WERI-Rb-1 (cell line): ENCODE data around the gene MTUS2.

Experiments used
- DNase-seq: peaks from one replicate; pipeline ENCODE4 v3.0.0-alpha.2; 2020
- H3K27ac ChIP-seq: fragments of 250-450 bp; sonication (Bioruptor Pico); 2 replicates; pipeline ENCODE4 v1.5.1; 2020; ENCODE audit warnings: mild to moderate bottlenecking, moderate library complexity
- H3K27me3 ChIP-seq: fragments of 250-450 bp; sonication (Bioruptor Pico); 2 replicates; pipeline ENCODE4 v1.5.1; 2021; ENCODE audit warnings: mild to moderate bottlenecking, low read depth, moderate library complexity; ENCODE audit not compliant: insufficient read depth, severe bottlenecking
- H3K36me3 ChIP-seq: fragments of 250-450 bp; sonication (Bioruptor Pico); 2 replicates; pipeline ENCODE4 v1.5.1; 2020; ENCODE audit warnings: mild to moderate bottlenecking, moderate library complexity
- H3K4me3 ChIP-seq: 2 replicates; pipeline ENCODE4 v1.5.1; 2011; ENCODE audit warnings: low read depth, mild to moderate bottlenecking, control low read depth, low read length
- H3K9me3 ChIP-seq: fragments of 250-450 bp; sonication (Bioruptor Pico); 2 replicates; pipeline ENCODE4 v1.5.1; 2021; ENCODE audit warnings: mild to moderate bottlenecking, moderate library complexity; ENCODE audit not compliant: severe bottlenecking
- TF ChIP-seq, protein P1 (sequence below): IDR thresholded peaks from 2 replicates; pipeline ENCODE4 v1.5.1; 2011; ENCODE audit warnings: low read depth, mild to moderate bottlenecking, control low read depth, inconsistent platforms, low read length

The MTUS2 gene

GRCh38 chr13:29422015-29422414, 601.9 kb downstream of the MTUS2 start:
- H3K4me3 ChIP-seq = no peak overlapping the region
- no peak overlapping the region for H3K27ac ChIP-seq
- TF ChIP-seq, protein P1, sequence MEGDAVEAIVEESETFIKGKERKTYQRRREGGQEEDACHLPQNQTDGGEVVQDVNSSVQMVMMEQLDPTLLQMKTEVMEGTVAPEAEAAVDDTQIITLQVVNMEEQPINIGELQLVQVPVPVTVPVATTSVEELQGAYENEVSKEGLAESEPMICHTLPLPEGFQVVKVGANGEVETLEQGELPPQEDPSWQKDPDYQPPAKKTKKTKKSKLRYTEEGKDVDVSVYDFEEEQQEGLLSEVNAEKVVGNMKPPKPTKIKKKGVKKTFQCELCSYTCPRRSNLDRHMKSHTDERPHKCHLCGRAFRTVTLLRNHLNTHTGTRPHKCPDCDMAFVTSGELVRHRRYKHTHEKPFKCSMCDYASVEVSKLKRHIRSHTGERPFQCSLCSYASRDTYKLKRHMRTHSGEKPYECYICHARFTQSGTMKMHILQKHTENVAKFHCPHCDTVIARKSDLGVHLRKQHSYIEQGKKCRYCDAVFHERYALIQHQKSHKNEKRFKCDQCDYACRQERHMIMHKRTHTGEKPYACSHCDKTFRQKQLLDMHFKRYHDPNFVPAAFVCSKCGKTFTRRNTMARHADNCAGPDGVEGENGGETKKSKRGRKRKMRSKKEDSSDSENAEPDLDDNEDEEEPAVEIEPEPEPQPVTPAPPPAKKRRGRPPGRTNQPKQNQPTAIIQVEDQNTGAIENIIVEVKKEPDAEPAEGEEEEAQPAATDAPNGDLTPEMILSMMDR = no peak
- no peak for DNase-seq
- H3K9me3 ChIP-seq = no peaks in the 10 kb centered on the region
- no peaks in the 10 kb centered on the region for H3K36me3 ChIP-seq
- H3K27me3 ChIP-seq = no peaks in the 10 kb centered on the region

DNA sequence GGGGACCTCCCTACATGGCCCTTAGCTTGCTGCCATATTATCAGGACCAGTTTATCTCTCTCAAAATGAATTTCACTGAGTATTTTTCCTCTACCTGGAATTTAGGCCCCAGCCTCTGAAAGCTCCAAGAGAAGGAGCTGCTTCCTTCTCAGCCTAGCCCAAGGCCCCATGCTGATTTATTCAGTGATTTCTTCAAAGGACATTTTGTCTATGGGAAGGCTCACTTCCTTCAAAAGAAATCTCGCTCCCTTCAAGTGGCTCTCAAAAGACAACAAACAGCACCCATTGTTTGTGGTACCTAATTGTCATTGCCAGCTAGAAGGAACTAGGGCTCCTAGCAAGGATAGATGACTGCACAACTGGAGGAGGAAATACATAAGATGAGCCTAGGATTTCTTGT, 602.9 kb downstream of the MTUS2 start:
- Histone ChIP-seq H3K27ac (no peak overlapping the region), H3K4me3 (no peak overlapping the region)
- DNase-seq = no peak

DNA sequence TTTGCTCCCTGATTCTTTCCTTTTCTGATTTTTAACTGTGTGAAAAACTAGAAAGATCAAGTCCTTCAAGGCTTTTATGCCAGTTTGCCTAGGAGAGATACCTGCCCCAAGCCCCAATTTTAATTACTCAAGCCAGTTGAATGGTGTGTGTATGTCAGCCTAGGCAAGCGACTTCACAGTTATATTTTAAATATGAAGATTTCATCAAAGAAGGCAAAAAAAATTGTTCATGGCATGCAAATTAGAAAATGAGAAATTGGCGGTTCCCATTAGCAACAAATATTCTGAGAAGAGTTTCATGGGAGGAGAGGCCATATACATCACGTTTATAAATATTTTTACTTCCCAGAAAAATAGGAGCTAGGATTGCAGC, 607.8 kb downstream of the MTUS2 start:
- Histone ChIP-seq H3K9me3 (no peaks in the 10 kb centered on the region), H3K4me3 (no peak overlapping the region), H3K36me3 (no peaks in the 10 kb centered on the region), H3K27ac (no peak overlapping the region), H3K27me3 (peaks cover 5% of the 10 kb centered on the region)
- TF ChIP-seq, protein P1 = no peak
- no peak for DNase-seq

More for the DNA sequence above, 602.9 kb downstream of the MTUS2 start:
- TF ChIP-seq, protein P1 = no peak
- H3K27me3 ChIP-seq = peaks cover 5% of the 10 kb centered on the region
- H3K9me3 ChIP-seq = no peaks in the 10 kb centered on the region
- no peaks in the 10 kb centered on the region for H3K36me3 ChIP-seq

DNA sequence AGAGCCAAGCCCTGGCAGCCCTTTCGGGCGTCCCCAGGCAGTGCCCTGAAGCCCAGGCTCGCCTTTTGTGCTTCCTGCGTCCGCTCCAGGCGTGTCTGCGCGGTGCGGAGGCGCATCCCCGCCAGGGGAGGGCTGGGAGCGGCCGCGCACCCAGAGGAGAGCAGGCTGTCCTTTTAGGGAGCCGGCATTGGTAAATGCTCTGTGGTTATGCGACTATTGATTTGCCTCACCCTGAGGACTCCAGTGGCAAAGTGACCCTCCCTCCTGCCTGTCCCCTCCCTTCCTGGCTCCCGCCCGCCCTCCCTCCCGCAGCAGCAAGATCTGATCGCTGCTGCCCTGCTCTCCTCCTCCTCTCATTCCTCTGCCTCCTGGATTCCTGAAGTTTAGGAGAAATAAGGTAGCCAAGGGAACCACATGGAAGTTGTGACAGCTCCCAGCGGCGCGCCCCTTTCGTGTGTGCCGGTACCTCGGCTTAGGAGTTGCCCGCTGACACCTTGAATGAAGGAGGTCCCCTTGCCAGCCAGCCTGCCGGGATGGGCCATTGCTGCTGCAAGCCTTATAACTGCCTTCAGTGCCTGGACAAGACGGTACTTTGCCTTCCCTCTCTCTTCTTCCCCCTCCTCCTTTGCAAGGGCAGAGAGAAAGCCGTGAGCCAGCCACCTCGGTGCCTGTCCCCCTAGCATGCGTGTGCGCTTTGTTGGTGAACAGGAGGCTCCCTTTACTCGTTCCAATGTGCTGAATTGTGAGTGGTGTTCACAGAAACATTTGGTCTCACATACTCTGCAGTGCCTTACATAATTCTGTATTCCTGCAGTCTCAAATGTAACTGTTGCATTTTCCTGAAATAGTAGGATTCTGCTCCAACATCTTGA, 608.4 kb downstream of the MTUS2 start:
- TF ChIP-seq, protein P1 = no peak
- no peak overlapping the region for H3K4me3 ChIP-seq
- peak; percentile 4 for DNase-seq
- no peak overlapping the region for H3K27ac ChIP-seq
- no peaks in the 10 kb centered on the region for H3K36me3 ChIP-seq
- peaks cover 5% of the 10 kb centered on the region for H3K27me3 ChIP-seq
- no peaks in the 10 kb centered on the region for H3K9me3 ChIP-seq

DNA sequence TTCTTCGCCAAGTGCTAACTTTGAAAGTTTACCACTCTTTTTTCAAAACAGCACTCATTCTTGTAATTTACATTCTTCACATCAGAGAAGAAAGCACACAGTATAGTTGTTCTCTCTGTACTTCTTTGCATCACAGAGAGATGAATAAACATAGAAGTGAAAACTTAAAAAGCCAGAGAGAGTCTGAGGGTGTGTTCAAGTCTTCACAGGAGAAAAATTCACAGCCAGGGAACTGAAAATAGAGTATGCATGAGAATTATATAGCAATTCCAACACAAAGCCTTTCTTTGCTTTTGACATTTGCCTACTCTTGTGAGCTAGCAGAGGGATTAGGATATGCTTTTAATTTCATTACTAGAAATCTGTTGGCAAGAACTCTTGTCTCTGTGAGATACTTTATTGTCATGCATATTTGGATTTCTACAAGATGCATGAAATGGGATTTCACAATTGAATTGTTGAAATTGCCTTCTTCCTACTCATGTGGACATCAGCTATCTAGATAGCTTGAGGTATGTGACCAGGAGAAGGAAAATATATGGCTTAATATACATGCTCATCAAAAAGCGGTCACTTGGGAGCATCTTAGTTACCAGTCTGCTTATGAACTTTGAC, 609.3 kb downstream of the MTUS2 start:
- no peak overlapping the region for H3K4me3 ChIP-seq
- TF ChIP-seq, protein P1 = no peak
- DNase-seq = no peak
- H3K27ac ChIP-seq = no peak overlapping the region
- H3K9me3 ChIP-seq = no peaks in the 10 kb centered on the region
- no peaks in the 10 kb centered on the region for H3K36me3 ChIP-seq
- peaks cover 5% of the 10 kb centered on the region for H3K27me3 ChIP-seq
